GM12875 (cell line): ENCODE data around the gene LARGE1.

Experiments used
- H3K4me3 ChIP-seq: one replicate; pipeline ENCODE4 v1.5.1; 2011; ENCODE audit warnings: low read depth, low read length, control low read depth
- TF ChIP-seq, protein P1 (sequence below): IDR thresholded peaks from 2 replicates; pipeline ENCODE4 v1.5.1; 2011; ENCODE audit warnings: low read depth, mild to moderate bottlenecking, control low read depth, inconsistent platforms, low read length, moderate library complexity, borderline replicate concordance; ENCODE audit not compliant: insufficient read depth

LARGE1 gene

GRCh38 chr22:33888821-33889220 is 31.5 kb downstream of the LARGE1 start:
- TF ChIP-seq, protein P1, sequence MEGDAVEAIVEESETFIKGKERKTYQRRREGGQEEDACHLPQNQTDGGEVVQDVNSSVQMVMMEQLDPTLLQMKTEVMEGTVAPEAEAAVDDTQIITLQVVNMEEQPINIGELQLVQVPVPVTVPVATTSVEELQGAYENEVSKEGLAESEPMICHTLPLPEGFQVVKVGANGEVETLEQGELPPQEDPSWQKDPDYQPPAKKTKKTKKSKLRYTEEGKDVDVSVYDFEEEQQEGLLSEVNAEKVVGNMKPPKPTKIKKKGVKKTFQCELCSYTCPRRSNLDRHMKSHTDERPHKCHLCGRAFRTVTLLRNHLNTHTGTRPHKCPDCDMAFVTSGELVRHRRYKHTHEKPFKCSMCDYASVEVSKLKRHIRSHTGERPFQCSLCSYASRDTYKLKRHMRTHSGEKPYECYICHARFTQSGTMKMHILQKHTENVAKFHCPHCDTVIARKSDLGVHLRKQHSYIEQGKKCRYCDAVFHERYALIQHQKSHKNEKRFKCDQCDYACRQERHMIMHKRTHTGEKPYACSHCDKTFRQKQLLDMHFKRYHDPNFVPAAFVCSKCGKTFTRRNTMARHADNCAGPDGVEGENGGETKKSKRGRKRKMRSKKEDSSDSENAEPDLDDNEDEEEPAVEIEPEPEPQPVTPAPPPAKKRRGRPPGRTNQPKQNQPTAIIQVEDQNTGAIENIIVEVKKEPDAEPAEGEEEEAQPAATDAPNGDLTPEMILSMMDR, result no peak

GRCh38 chr22:33887173-33887572 is 33.1 kb downstream of the LARGE1 start:
- H3K4me3 ChIP-seq, result no peak overlapping the region

More at GRCh38 chr22:33888821-33889220, 31.5 kb downstream of the LARGE1 start:
- no peak overlapping the region for H3K4me3 ChIP-seq

GRCh38 chr22:33886696-33887095 is 33.6 kb downstream of the LARGE1 start:
- TF ChIP-seq, protein P1, result no peak
- no peak overlapping the region for H3K4me3 ChIP-seq

More at GRCh38 chr22:33887173-33887572, 33.1 kb downstream of the LARGE1 start:
- TF ChIP-seq, protein P1, result no peak

DNA sequence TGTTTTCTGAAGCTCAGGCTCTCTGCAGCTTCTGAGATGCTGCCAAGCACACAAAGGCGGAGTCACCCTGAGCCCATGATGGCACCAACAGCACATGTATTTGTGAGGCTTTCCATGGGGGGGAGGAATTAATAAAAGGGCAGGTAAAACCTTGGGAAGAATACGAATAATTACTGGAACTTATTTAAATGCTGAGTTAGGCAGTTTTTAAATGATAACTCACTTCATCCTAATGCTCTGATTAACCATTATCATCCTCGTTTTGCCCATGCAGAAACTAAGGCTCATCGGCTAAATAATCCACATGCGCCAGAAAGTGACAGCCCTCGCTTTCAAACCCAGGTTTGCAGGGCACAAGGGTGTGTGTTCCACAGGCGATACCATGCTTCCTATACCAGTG is 35.4 kb downstream of the LARGE1 start:
- no peak overlapping the region for H3K4me3 ChIP-seq
- TF ChIP-seq, protein P1, result no peak

GRCh38 chr22:33883961-33884808 is 36.1 kb downstream of the LARGE1 start:
- TF ChIP-seq, protein P1, result no peak
- no peak overlapping the region for H3K4me3 ChIP-seq

- TF ChIP-seq, protein P1, result no peak
- H3K4me3 ChIP-seq, result no peak overlapping the region
These were observed 36.7 kb downstream of the LARGE1 start for GRCh38 chr22:33883561-33883960.

- H3K4me3 ChIP-seq, result no peak overlapping the region
- TF ChIP-seq, protein P1, result no peak
These were observed 37.3 kb downstream of the LARGE1 start for GRCh38 chr22:33882991-33883390.
